Trophoblast cell (in vitro differentiated cells and primary cell): ENCODE results near the gene LHFPL5.

Source experiments
- DNase-seq, 2 donors: peaks; one replicate each; pipeline ENCODE4 v3.0.0-alpha.2; 2016
- H2AFZ ChIP-seq: 2 replicates; pipeline ENCODE4 v1.6.1; 2013; ENCODE audit warnings: low read length, moderate library complexity, mild to moderate bottlenecking; ENCODE audit not compliant: insufficient read depth, poor library complexity
- H2AK5ac ChIP-seq: 2 replicates; pipeline ENCODE4 v1.6.1; 2013; ENCODE audit warnings: mild to moderate bottlenecking, low read length
- H2BK120ac ChIP-seq: 2 replicates; pipeline ENCODE4 v1.6.1; 2013; ENCODE audit warnings: low read length, mild to moderate bottlenecking, moderate library complexity; ENCODE audit not compliant: insufficient read depth, poor library complexity
- H2BK12ac ChIP-seq: 2 replicates; pipeline ENCODE4 v1.6.1; 2013; ENCODE audit warnings: mild to moderate bottlenecking, low read length, moderate library complexity
- H2BK5ac ChIP-seq: 2 replicates; pipeline ENCODE4 v1.6.1; 2013; ENCODE audit warnings: low read length, low read depth, moderate library complexity, mild to moderate bottlenecking; ENCODE audit not compliant: poor library complexity
- H3K14ac ChIP-seq: 2 replicates; pipeline ENCODE4 v1.6.1; 2013; ENCODE audit warnings: mild to moderate bottlenecking, low read length
- H3K18ac ChIP-seq: 2 replicates; pipeline ENCODE4 v1.6.1; 2013; ENCODE audit warnings: mild to moderate bottlenecking, low read length
- H3K23ac ChIP-seq: 2 replicates; pipeline ENCODE4 v1.6.1; 2013; ENCODE audit warnings: low read length
- H3K27ac ChIP-seq: 2 replicates; pipeline ENCODE4 v1.5.1; 2013; ENCODE audit warnings: low read depth, mild to moderate bottlenecking, inconsistent platforms, low read length, moderate library complexity
- H3K27me3 ChIP-seq: 2 replicates; pipeline ENCODE4 v1.6.1; 2013; ENCODE audit warnings: inconsistent platforms, mild to moderate bottlenecking, low read length, moderate library complexity; ENCODE audit not compliant: insufficient read depth
- H3K36me3 ChIP-seq, 2 experiments: 1 replicate in 1 of 2; 2 replicates in 1 of 2; pipeline ENCODE4 v1.6.1; 2013; ENCODE audit warnings: low read length in 2 of 2, mild to moderate bottlenecking in 2 of 2, moderate library complexity in 1 of 2; ENCODE audit not compliant: insufficient read depth in 2 of 2, control insufficient read depth in 1 of 2
- H3K4ac ChIP-seq: 2 replicates; pipeline ENCODE4 v1.6.1; 2013; ENCODE audit warnings: low read depth, mild to moderate bottlenecking, low read length, moderate library complexity
- H3K4me1 ChIP-seq, 2 experiments: 1 replicate in 1 of 2; 2 replicates in 1 of 2; pipeline ENCODE4 v1.6.1; 2013; ENCODE audit warnings: low read length in 2 of 2, mild to moderate bottlenecking in 2 of 2, moderate library complexity in 1 of 2; ENCODE audit not compliant: insufficient read depth in 2 of 2, control insufficient read depth in 1 of 2
- H3K4me2 ChIP-seq: 2 replicates; pipeline ENCODE4 v1.6.1; 2013; ENCODE audit warnings: inconsistent platforms, mild to moderate bottlenecking, low read length, moderate library complexity
- H3K4me3 ChIP-seq: 2 replicates; pipeline ENCODE4 v1.5.1; 2013; ENCODE audit warnings: mild to moderate bottlenecking, low read depth, low read length, inconsistent platforms
- H3K79me1 ChIP-seq: one replicate; pipeline ENCODE4 v1.6.1; 2013; ENCODE audit warnings: low read length
- H3K79me2 ChIP-seq: 2 replicates; pipeline ENCODE4 v1.6.1; 2013; ENCODE audit warnings: low read length, mild to moderate bottlenecking; ENCODE audit not compliant: control insufficient read depth, insufficient read depth, poor library complexity
- H3K9ac ChIP-seq: 2 replicates; pipeline ENCODE4 v1.6.1; 2013; ENCODE audit warnings: mild to moderate bottlenecking, low read length
- H3K9me3 ChIP-seq: 2 replicates; pipeline ENCODE4 v1.6.1; 2013; ENCODE audit warnings: low read depth, mild to moderate bottlenecking, control low read depth, inconsistent platforms, low read length; ENCODE audit not compliant: insufficient read depth
- H4K12ac ChIP-seq: 2 replicates; pipeline ENCODE4 v1.6.1; 2013; ENCODE audit warnings: low read depth, mild to moderate bottlenecking, low read length, moderate library complexity
- H4K8ac ChIP-seq: 2 replicates; pipeline ENCODE4 v1.6.1; 2013; ENCODE audit warnings: low read depth, mild to moderate bottlenecking, low read length, moderate library complexity
- H4K91ac ChIP-seq: one replicate; pipeline ENCODE4 v1.6.1; 2013; ENCODE audit warnings: low read depth, mild to moderate bottlenecking, low read length, moderate library complexity
- WGBS: extraction: QIAGEN DNeasy Blood & Tissue Kit; methylation state at CpG from one replicate; pipeline ENCODE4 v1.1.7; 2013; ENCODE audit warnings: missing lambda C conversion rate; ENCODE audit not compliant: insufficient read length, insufficient coverage; ENCODE audit errors: extremely low coverage; 5-methylcytosine and 5-hydroxymethylcytosine counted together

LHFPL5 gene

GRCh38 chr6:35798706-35799105 lies 6.4 kb upstream of the LHFPL5 start:
- no peak overlapping the region for H4K12ac ChIP-seq
- H2BK5ac ChIP-seq, result no peak overlapping the region
- H3K9me3 ChIP-seq, result no peaks in the 10 kb centered on the region
- H3K27ac ChIP-seq, result no peak overlapping the region
- no peaks in the 10 kb centered on the region for H3K79me2 ChIP-seq
- H3K4me2 ChIP-seq, result no peak overlapping the region
- no CpG with 5 or more reads among the region's 5 CpGs for WGBS
- H2BK120ac ChIP-seq, result no peak overlapping the region
- H3K79me1 ChIP-seq, result no peaks in the 10 kb centered on the region
- H3K14ac ChIP-seq, result no peak overlapping the region
- DNase-seq, result no peak
- no peak overlapping the region for H3K9ac ChIP-seq
- no peaks in the 10 kb centered on the region for H3K4me1 ChIP-seq
- no peaks in the 10 kb centered on the region for H3K27me3 ChIP-seq
- H3K4ac ChIP-seq, result no peak overlapping the region
- no peak overlapping the region for H4K91ac ChIP-seq
- no peak overlapping the region for H3K18ac ChIP-seq
- no peaks in the 10 kb centered on the region for H3K36me3 ChIP-seq
- no peak overlapping the region for H2AK5ac ChIP-seq
- H3K23ac ChIP-seq, result no peak overlapping the region
- no peak overlapping the region for H2BK12ac ChIP-seq
- H2AFZ ChIP-seq, result no peak overlapping the region
- no peak overlapping the region for H3K4me3 ChIP-seq
- H4K8ac ChIP-seq, result no peak overlapping the region

GRCh38 chr6:35801148-35801547 lies 4.0 kb upstream of the LHFPL5 start:
- H3K4ac ChIP-seq, result no peak overlapping the region
- no peak overlapping the region for H2AK5ac ChIP-seq
- H4K8ac ChIP-seq, result no peak overlapping the region
- no peak overlapping the region for H2AFZ ChIP-seq
- H3K36me3 ChIP-seq, result no peaks in the 10 kb centered on the region
- H3K4me1 ChIP-seq, result no peaks in the 10 kb centered on the region
- H4K91ac ChIP-seq, result no peak overlapping the region
- H2BK12ac ChIP-seq, result no peak overlapping the region
- DNase-seq, result no peak
- H3K9me3 ChIP-seq, result peaks cover 3% of the 10 kb centered on the region
- H2BK5ac ChIP-seq, result no peak overlapping the region
- H3K4me2 ChIP-seq, result no peak overlapping the region
- H3K18ac ChIP-seq, result no peak overlapping the region
- no peaks in the 10 kb centered on the region for H3K79me2 ChIP-seq
- no peak overlapping the region for H3K23ac ChIP-seq
- H3K9ac ChIP-seq, result no peak overlapping the region
- no peak overlapping the region for H3K14ac ChIP-seq
- H2BK120ac ChIP-seq, result no peak overlapping the region
- no peaks in the 10 kb centered on the region for H3K79me1 ChIP-seq
- no CpG with 5 or more reads among the region's 3 CpGs for WGBS
- no peaks in the 10 kb centered on the region for H3K27me3 ChIP-seq
- H3K27ac ChIP-seq, result no peak overlapping the region
- H4K12ac ChIP-seq, result no peak overlapping the region
- H3K4me3 ChIP-seq, result no peak overlapping the region

DNA sequence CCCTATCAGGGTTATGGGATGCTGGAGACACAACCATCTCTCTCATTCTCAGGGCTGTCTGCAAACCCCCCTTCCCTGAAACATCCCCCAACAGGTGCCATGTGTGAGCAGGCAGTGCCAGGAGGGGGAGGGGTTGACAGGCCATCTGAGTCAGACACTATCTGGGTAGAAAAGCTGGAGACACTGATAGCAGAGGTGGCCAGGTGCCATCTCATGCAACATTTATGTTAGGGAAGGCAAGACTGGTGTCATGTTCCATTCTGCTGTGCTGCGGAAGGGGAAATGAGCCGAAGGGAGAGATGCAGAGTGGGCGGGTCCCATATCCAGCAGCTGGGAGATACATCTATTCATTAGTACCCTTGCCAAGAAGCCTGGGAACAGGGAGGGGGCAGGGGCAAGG lies 3.5 kb downstream of the LHFPL5 start:
- Histone ChIP-seq H3K18ac (no peak overlapping the region), H4K8ac (no peak overlapping the region), H3K27me3 (no peaks in the 10 kb centered on the region), H3K36me3 (no peaks in the 10 kb centered on the region), H4K12ac (no peak overlapping the region), H3K14ac (no peak overlapping the region), H3K9me3 (peaks cover 3% of the 10 kb centered on the region), H3K79me1 (no peaks in the 10 kb centered on the region), H2AFZ (no peak overlapping the region), H2BK12ac (no peak overlapping the region), H3K4me1 (no peaks in the 10 kb centered on the region), H3K4me2 (no peak overlapping the region), H3K79me2 (no peaks in the 10 kb centered on the region), H2BK120ac (no peak overlapping the region), H3K23ac (no peak overlapping the region), H3K9ac (no peak overlapping the region), H3K4ac (no peak overlapping the region), H3K27ac (no peak overlapping the region), H2AK5ac (no peak overlapping the region), H3K4me3 (no peak overlapping the region), H4K91ac (no peak overlapping the region), H2BK5ac (no peak overlapping the region)
- no CpG with 5 or more reads among the region's 3 CpGs for WGBS
- DNase-seq, result no peak

GRCh38 chr6:35809809-35810208 lies 4.7 kb downstream of the LHFPL5 start:
- Histone ChIP-seq H3K4me3 (no peak overlapping the region), H3K4ac (no peak overlapping the region), H2BK5ac (no peak overlapping the region), H3K27ac (no peak overlapping the region), H3K18ac (no peak overlapping the region), H3K4me1 (no peaks in the 10 kb centered on the region), H3K36me3 (no peaks in the 10 kb centered on the region), H3K79me2 (no peaks in the 10 kb centered on the region), H4K91ac (no peak overlapping the region), H3K14ac (no peak overlapping the region), H3K4me2 (no peak overlapping the region), H2AK5ac (no peak overlapping the region), H2BK120ac (no peak overlapping the region), H2BK12ac (no peak overlapping the region), H3K79me1 (no peaks in the 10 kb centered on the region), H4K12ac (no peak overlapping the region), H4K8ac (no peak overlapping the region), H3K9ac (no peak overlapping the region), H2AFZ (no peak overlapping the region), H3K9me3 (peaks cover 3% of the 10 kb centered on the region), H3K23ac (no peak overlapping the region), H3K27me3 (no peaks in the 10 kb centered on the region)
- WGBS, result no CpG with 5 or more reads among the region's 5 CpGs
- no peak for DNase-seq
